RWPE2 (cell line): Measurements from ENCODE around the gene EHD3.

ENCODE experiments used
- ATAC-seq: fragments of 200-7000 bp; cut with Tn5 transposase; 3 replicates; pipeline ENCODE4 v1.9.1; 2021; ENCODE audit warnings: low read depth
- DNase-seq: peaks from one replicate; pipeline ENCODE4 v3.0.0-alpha.2; 2020; ENCODE audit warnings: low spot score
- H3K27ac ChIP-seq: fragments of 450-650 bp; 2 replicates; pipeline ENCODE4 v1.5.1; 2017; ENCODE audit warnings: mild to moderate bottlenecking; ENCODE audit not compliant: poor library complexity, severe bottlenecking
- H3K27me3 ChIP-seq: fragments of 250-450 bp; sonication (Bioruptor Pico); 2 replicates; pipeline ENCODE4 v1.5.1; 2021; ENCODE audit warnings: mild to moderate bottlenecking, moderate library complexity; ENCODE audit not compliant: insufficient read depth, poor library complexity, severe bottlenecking
- H3K36me3 ChIP-seq: fragments of 250-450 bp; sonication (Bioruptor Pico); 2 replicates; pipeline ENCODE4 v1.5.1; 2020; ENCODE audit warnings: low read depth, mild to moderate bottlenecking, moderate library complexity
- H3K4me1 ChIP-seq: fragments of 250-450 bp; sonication (Bioruptor Pico); 2 replicates; pipeline ENCODE4 v1.5.1; 2021; ENCODE audit warnings: mild to moderate bottlenecking, moderate library complexity; ENCODE audit not compliant: insufficient read depth, poor library complexity, severe bottlenecking
- H3K4me3 ChIP-seq: fragments of 250-450 bp; sonication (Bioruptor Pico); 2 replicates; pipeline ENCODE4 v1.5.1; 2021; ENCODE audit warnings: mild to moderate bottlenecking, moderate library complexity; ENCODE audit not compliant: severe bottlenecking
- H3K9me3 ChIP-seq: fragments of 250-450 bp; sonication (Bioruptor Pico); 2 replicates; pipeline ENCODE4 v1.5.1; 2021; ENCODE audit warnings: mild to moderate bottlenecking, moderate library complexity; ENCODE audit not compliant: severe bottlenecking
- CTCF ChIP-seq: fragments of 450-650 bp; IDR thresholded peaks from one replicate; pipeline ENCODE4 v1.5.1; 2017; ENCODE audit warnings: mild to moderate bottlenecking, moderate library complexity; ENCODE audit not compliant: poor library complexity, severe bottlenecking

EHD3 gene

GRCh38 chr2:31197166-31197565 lies 36.8 kb upstream of the EHD3 start:
- TF ChIP-seq CTCF = no peak
- DNase-seq (no peak), ATAC-seq (no peak)
- Histone ChIP-seq H3K4me1 (no peaks in the 10 kb centered on the region), H3K36me3 (no peaks in the 10 kb centered on the region), H3K27ac (no peak overlapping the region), H3K4me3 (no peak overlapping the region), H3K27me3 (no peaks in the 10 kb centered on the region), H3K9me3 (no peaks in the 10 kb centered on the region)

- no peak for TF ChIP-seq CTCF
- no peaks in the 10 kb centered on the region for H3K4me1 ChIP-seq
- no peak for ATAC-seq
- no peak for DNase-seq
- H3K36me3 ChIP-seq = no peaks in the 10 kb centered on the region
- H3K9me3 ChIP-seq = no peaks in the 10 kb centered on the region
- H3K27ac ChIP-seq = no peak overlapping the region
- H3K4me3 ChIP-seq = no peak overlapping the region
- H3K27me3 ChIP-seq = no peaks in the 10 kb centered on the region
These were observed 36.3 kb upstream of the EHD3 start for GRCh38 chr2:31197669-31198068.

- TF ChIP-seq CTCF = no peak
- no peak for DNase-seq
- no peaks in the 10 kb centered on the region for H3K4me1 ChIP-seq
- no peak overlapping the region for H3K4me3 ChIP-seq
- H3K9me3 ChIP-seq = no peaks in the 10 kb centered on the region
- no peak for ATAC-seq
- no peaks in the 10 kb centered on the region for H3K36me3 ChIP-seq
- no peak overlapping the region for H3K27ac ChIP-seq
- H3K27me3 ChIP-seq = no peaks in the 10 kb centered on the region
These were observed 34.7 kb upstream of the EHD3 start for GRCh38 chr2:31199206-31199605.

DNA sequence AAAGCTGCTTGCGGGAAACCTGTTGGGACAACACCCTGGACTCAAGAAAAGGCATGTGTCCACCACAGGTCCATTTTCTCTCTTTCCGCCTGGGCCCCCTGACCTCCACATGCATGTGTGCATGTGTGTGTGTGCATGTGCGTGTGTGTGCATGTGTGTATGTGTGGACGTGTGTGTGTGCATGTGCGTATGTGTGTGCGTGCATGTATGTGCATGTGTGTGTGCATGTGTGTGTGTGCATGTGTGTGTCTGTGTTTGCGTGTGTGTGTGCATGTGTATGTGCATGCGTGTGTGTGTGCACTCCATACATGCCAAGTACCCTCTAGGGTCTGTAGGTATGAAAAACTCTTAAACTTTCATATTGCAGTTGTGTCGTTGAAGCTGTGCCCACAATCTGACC lies 33.0 kb upstream of the EHD3 start:
- no peak for TF ChIP-seq CTCF
- Histone ChIP-seq H3K36me3 (no peaks in the 10 kb centered on the region), H3K4me3 (no peak overlapping the region), H3K9me3 (no peaks in the 10 kb centered on the region), H3K27me3 (no peaks in the 10 kb centered on the region), H3K27ac (no peak overlapping the region), H3K4me1 (no peaks in the 10 kb centered on the region)
- ATAC-seq (no peak), DNase-seq (no peak)

DNA sequence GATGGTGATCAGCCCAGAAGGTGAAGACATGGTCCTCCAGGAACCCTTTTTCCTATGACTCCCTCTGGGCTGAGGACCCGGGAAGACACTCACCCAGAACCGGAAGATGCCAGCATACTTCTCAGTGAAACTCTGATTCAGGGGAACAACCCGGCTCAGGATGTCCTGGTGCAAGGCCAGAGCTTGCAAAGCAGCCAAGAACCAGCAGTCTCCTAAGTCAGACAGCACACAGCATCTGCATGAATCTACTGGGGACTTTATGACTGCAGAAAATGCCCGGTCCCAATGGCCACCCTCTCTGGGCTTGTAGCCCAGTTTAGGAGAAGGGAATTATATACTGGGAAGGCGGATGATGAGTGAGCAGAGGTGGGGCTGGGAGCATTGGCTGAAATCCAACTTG lies 31.9 kb upstream of the EHD3 start:
- no peaks in the 10 kb centered on the region for H3K9me3 ChIP-seq
- TF ChIP-seq CTCF = no peak
- H3K4me1 ChIP-seq = no peaks in the 10 kb centered on the region
- no peak overlapping the region for H3K27ac ChIP-seq
- H3K27me3 ChIP-seq = no peaks in the 10 kb centered on the region
- ATAC-seq (no peak), DNase-seq (no peak)
- no peaks in the 10 kb centered on the region for H3K36me3 ChIP-seq
- no peak overlapping the region for H3K4me3 ChIP-seq
